Thoracic aorta (tissue), 2 donors: ENCODE measurements around the gene GINS2. TPM values are rescaled to one million over a fixed set of nuclear protein-coding genes. Genes with fewer than 3 reads are reported as not detected.

ENCODE experiments used
- ATAC-seq: fragments of 150-250 bp; one replicate; pipeline ENCODE4 v1.8.0; 2017; ENCODE audit warnings: low read depth; ENCODE audit not compliant: insufficient number of reproducible peaks, low FRiP score
- DNase-seq: peaks from one replicate; pipeline ENCODE4 v3.0.0-alpha.2; 2020; ENCODE audit warnings: low spot score
- H3K27ac ChIP-seq, 2 donors: fragments of 200-600 bp; sonication (generic); 1 replicate in 1 of 2; 2 replicates in 1 of 2; pipeline ENCODE4 v1.5.1; 2016; ENCODE audit warnings: mild to moderate bottlenecking in 2 of 2, moderate library complexity in 2 of 2
- H3K27me3 ChIP-seq: fragments of 200-600 bp; sonication (generic); replicated peaks from 2 replicates; pipeline ENCODE4 v1.6.0; 2016; ENCODE audit warnings: mild to moderate bottlenecking; ENCODE audit not compliant: insufficient read depth
- H3K36me3 ChIP-seq: fragments of 200-600 bp; sonication (generic); one replicate; pipeline ENCODE4 v1.5.1; 2016
- H3K4me1 ChIP-seq, 2 donors: fragments of 200-600 bp; sonication (generic); 1 replicate in 1 of 2; 2 replicates in 1 of 2; pipeline versions ENCODE4 v1.5.1 to v1.6.0; 2016; ENCODE audit warnings: low read depth in 2 of 2, mild to moderate bottlenecking in 1 of 2; ENCODE audit not compliant: control insufficient read depth in 1 of 2
- H3K4me3 ChIP-seq: fragments of 200-600 bp; sonication (generic); 2 replicates; pipeline ENCODE4 v1.5.1; 2016; ENCODE audit warnings: mild to moderate bottlenecking
- H3K9me3 ChIP-seq: fragments of 200-600 bp; sonication (generic); 2 replicates; pipeline ENCODE4 v1.5.1; 2016
- total RNA-seq, 2 donors: library from RNA; depleted of rRNA; stranded (reverse); fragments of >200 nt; gene quantifications; one replicate each; pipeline versions ENCODE4 v1.1.0 to v1.2.3, GENCODE V29; 2016
- TF ChIP-seq, protein P1 (sequence below): fragments of 200-600 bp; sonication (generic); IDR thresholded peaks from one replicate; pipeline ENCODE4 v1.5.1; 2019; ENCODE audit warnings: antibody characterized with exemption

Gene GINS2
- total RNA-seq, 2 donors from 2014 or later, result 0.28 to 2.0 TPM

DNA sequence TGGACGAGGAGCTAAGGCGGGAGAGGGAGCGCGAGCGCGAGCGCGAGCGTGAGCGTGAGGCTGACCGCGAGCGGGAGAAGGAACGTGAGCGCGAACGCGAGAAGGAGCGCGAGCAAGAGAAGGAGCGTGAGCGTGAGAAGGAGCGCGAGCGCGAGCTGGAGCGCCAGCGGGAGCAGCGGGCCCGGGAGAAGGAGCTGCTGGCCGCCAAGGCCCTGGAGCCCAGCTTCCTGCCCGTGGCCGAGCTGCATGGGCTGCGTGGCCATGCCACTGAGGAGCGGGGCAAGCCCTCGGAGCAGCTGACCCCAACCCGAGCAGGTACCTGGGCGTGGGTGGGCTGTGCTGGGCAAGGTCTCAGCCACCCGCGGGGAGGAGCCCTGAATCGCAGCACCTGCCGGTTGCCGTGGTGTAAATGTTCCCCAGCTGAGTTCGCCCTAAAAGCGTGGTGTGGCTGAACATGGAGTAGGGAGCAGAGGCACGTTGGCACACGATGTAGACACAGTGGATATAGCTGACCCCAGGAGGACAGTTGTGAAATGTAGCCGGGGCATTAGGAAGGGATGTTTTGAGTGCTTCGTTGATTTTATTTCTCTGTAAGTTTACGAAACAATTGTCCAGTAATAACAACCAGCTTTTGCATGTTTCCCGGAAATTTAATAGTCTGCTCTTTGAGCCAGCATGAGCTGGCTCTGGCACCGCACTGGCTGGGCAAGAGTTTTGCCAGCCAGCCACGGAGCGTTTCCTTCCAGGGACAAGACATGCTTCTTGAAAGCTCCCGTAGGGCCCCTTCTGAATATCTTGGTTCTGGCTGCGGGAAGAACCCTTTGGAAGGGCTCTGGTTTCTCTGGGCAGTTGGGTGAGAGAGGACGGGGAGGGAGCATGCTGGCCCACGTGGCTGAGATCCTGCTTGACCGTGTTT lies 32.1 kb downstream of the GINS2 start:
- no peak overlapping the region for H3K27ac ChIP-seq
- H3K4me1 ChIP-seq, result peaks cover 4 to 28% of the 10 kb centered on the region in 2 donors
- DNase-seq (no peak), ATAC-seq (no peak)
- no peaks in the 10 kb centered on the region for H3K9me3 ChIP-seq
- TF ChIP-seq, protein P1, sequence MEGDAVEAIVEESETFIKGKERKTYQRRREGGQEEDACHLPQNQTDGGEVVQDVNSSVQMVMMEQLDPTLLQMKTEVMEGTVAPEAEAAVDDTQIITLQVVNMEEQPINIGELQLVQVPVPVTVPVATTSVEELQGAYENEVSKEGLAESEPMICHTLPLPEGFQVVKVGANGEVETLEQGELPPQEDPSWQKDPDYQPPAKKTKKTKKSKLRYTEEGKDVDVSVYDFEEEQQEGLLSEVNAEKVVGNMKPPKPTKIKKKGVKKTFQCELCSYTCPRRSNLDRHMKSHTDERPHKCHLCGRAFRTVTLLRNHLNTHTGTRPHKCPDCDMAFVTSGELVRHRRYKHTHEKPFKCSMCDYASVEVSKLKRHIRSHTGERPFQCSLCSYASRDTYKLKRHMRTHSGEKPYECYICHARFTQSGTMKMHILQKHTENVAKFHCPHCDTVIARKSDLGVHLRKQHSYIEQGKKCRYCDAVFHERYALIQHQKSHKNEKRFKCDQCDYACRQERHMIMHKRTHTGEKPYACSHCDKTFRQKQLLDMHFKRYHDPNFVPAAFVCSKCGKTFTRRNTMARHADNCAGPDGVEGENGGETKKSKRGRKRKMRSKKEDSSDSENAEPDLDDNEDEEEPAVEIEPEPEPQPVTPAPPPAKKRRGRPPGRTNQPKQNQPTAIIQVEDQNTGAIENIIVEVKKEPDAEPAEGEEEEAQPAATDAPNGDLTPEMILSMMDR, result no peak
- no peak overlapping the region for H3K4me3 ChIP-seq
- peaks cover 38% of the 10 kb centered on the region for H3K36me3 ChIP-seq
- no peaks in the 10 kb centered on the region for H3K27me3 ChIP-seq

DNA sequence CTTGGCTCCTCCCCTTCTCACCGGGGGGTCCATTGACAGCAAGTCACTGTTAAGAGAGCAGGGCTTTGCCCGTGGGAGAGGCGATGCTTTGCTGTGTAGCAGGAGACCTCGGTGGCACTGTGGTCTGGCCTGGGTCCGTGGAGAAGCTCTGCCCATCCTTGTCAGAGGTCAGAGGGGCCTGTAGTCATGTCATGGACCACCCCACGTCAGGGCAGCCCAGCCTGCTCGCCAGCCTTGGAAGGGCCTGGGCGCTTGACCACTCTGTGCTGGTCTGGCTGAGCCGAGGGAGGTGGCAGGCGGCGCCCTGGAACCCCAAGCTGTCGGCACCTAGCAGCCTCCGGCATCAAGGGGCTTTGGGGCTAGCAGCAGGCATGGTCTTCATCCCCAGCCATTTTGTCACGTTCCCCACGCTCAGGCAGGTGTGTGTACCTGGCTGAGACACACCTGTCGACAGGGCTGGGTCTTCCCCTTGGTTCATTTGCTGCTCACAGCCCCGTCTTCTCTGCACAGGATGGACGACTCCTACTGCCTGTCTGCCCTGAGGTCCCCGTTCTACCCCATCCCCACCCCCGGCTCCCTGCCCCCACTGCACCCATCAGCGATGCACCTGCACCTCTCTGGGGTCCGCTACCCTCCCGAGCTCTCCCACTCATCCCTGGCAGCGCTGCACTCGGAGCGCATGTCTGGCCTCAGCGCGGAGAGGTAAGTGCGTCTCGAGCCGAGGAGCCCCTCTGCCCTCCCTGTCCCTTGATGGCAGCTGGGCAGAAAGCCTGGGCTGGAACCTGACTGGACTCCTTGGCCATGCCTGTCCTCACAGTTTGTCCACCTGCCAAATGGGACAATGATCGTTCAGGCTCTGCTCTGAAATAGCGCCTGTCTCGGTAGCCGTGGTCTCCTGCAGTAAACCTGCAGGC lies 33.3 kb downstream of the GINS2 start:
- peaks cover 29% of the 10 kb centered on the region for H3K36me3 ChIP-seq
- no peak overlapping the region for H3K4me3 ChIP-seq
- ATAC-seq, result no peak
- no peaks in the 10 kb centered on the region for H3K9me3 ChIP-seq
- TF ChIP-seq, protein P1, result no peak
- H3K4me1 ChIP-seq, result peaks cover 8 to 34% of the 10 kb centered on the region in 2 donors
- H3K27me3 ChIP-seq, result no peaks in the 10 kb centered on the region
- DNase-seq, result no peak
- H3K27ac ChIP-seq, result no peak overlapping the region

DNA sequence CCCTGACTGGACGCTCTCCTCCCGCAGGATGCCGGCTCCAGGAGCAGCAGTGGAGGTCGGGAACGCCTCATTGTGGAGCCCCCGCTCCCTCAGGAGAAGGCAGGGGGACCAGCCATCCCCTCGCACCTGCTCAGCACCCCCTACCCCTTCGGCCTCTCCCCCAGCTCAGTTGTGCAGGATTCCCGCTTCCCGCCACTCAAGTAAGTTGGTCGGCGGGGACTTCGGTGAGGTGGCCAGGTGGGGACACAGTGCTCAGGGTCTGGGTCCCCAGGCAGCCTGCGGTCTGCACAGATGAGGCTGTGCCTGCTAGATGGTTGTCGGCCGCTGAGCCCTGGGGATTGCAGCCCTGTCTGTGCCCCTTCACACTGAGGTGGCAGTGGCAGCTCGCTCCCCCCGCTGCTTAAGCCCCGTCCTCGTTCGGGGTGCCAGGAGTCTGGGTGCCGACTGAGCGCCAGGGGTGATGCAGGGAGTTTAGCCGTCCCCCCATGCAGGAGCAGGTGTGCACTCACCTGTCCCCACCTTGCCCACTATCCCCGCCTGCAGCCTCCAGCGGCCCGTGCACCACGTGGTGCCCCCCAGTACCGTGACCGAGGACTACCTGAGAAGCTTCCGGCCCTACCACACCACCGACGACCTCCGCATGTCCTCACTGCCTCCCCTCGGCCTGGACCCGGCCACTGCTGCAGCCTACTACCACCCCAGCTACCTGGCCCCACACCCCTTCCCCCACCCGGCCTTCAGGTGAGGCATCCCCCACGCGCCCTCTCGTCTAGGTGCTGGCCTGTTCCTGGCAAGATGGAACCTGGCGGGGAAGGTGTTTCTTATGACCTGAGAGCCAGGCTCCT lies 34.3 kb downstream of the GINS2 start:
- no peaks in the 10 kb centered on the region for H3K27me3 ChIP-seq
- ATAC-seq, result no peak
- H3K36me3 ChIP-seq, result peaks cover 29% of the 10 kb centered on the region
- H3K27ac ChIP-seq, result no peak overlapping the region
- DNase-seq, result no peak
- H3K4me3 ChIP-seq, result no peak overlapping the region
- H3K4me1 ChIP-seq, result peaks cover 8 to 34% of the 10 kb centered on the region in 2 donors
- H3K9me3 ChIP-seq, result no peaks in the 10 kb centered on the region
- TF ChIP-seq, protein P1, result no peak

DNA sequence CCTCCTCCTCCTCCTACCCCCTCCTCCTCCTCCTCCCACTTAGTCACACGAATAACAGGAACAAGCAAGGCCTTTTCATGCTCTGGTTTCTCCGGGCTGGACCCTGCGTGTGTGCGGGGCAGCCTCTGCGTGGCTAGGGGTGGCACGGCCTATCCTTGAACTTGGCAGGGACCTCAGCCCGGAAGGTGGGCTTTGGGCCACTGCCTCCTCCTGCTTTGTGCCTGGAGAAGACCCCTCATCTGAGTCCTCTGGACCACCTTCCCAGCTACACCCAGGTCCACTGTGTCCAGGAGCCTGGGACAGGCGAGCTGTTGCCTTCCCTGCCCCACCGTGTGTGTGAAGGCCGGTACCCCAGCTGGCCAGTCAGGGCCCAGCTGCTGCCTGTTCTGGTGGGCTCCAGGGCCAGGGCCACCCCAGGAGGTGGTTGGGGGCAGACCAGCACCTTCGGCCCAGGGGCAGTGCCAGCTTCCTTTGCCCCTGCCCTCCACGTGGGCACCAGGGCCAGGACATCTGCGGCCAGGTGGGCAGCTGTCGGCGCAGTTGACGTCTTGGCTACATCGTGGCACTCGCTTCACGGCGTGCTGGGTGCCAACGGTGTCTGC lies 35.4 kb downstream of the GINS2 start:
- Histone ChIP-seq H3K4me3 (no peak overlapping the region), H3K36me3 (peaks cover 19% of the 10 kb centered on the region), H3K27ac (peak overlapping the region; percentile 61 to 67), H3K4me1 (peaks cover 8 to 34% of the 10 kb centered on the region in 2 donors), H3K27me3 (no peaks in the 10 kb centered on the region), H3K9me3 (no peaks in the 10 kb centered on the region)
- DNase-seq (no peak), ATAC-seq (no peak)
- TF ChIP-seq, protein P1, result no peak
